Fibroblast of lung (primary cell): Measurements from ENCODE around the gene CHRNA3. TPM values are rescaled to one million over a fixed set of nuclear protein-coding genes. Genes with fewer than 3 reads are reported as not detected.

Experiments
- DNase-seq, 2 donors: peaks; one replicate each; pipeline versions ENCODE4 v3.0.0 to v3.0.0-alpha.2; 2010; ENCODE audit warnings: low read depth in 2 of 2
- H2AFZ ChIP-seq: 2 replicates; pipeline ENCODE4 v1.5.1; 2012; ENCODE audit warnings: low read length, control low read depth, inconsistent platforms
- H3K27ac ChIP-seq: 2 replicates; pipeline ENCODE4 v1.5.1; 2011; ENCODE audit warnings: low read length, control low read depth; ENCODE audit not compliant: insufficient read depth
- H3K27me3 ChIP-seq: 2 replicates; pipeline ENCODE4 v1.5.1; 2011; ENCODE audit warnings: mild to moderate bottlenecking, low read length; ENCODE audit not compliant: control insufficient read depth, insufficient read depth
- H3K36me3 ChIP-seq: 2 replicates; pipeline ENCODE4 v1.5.1; 2011; ENCODE audit warnings: low read length; ENCODE audit not compliant: control insufficient read depth, insufficient read depth
- H3K4me1 ChIP-seq: 2 replicates; pipeline ENCODE4 v1.5.1; 2011; ENCODE audit warnings: low read length; ENCODE audit not compliant: control insufficient read depth, insufficient read depth; ENCODE audit errors: extremely low read depth
- H3K4me2 ChIP-seq: 2 replicates; pipeline ENCODE4 v1.5.1; 2011; ENCODE audit warnings: low read length, control low read depth; ENCODE audit not compliant: insufficient read depth; ENCODE audit errors: extremely low read depth
- H3K4me3 ChIP-seq, 4 experiments: fragments of 200-600 bp in 1 of 4; sonication (generic) in 1 of 4; replicated peaks in 1 of 4; 2 replicates each; pipeline ENCODE4 v1.5.1; 2011 to 2016; ENCODE audit warnings: low read length in 4 of 4, low read depth in 3 of 4, mild to moderate bottlenecking in 3 of 4, control low read depth in 2 of 4, inconsistent platforms in 1 of 4, mixed read lengths in 1 of 4; ENCODE audit not compliant: insufficient read depth in 1 of 4; ENCODE audit errors: control extremely low read depth in 1 of 4
- H3K79me2 ChIP-seq: 2 replicates; pipeline ENCODE4 v1.5.1; 2012; ENCODE audit warnings: mild to moderate bottlenecking, low read length, inconsistent platforms; ENCODE audit not compliant: control insufficient read depth, insufficient read depth
- H3K9ac ChIP-seq: 2 replicates; pipeline ENCODE4 v1.5.1; 2011; ENCODE audit warnings: mild to moderate bottlenecking, low read length, control low read depth; ENCODE audit not compliant: insufficient read depth
- H3K9me3 ChIP-seq: 2 replicates; pipeline ENCODE4 v1.5.1; 2012; ENCODE audit warnings: low read depth, low read length; ENCODE audit not compliant: control insufficient read depth, insufficient read depth
- H4K20me1 ChIP-seq: 2 replicates; pipeline ENCODE4 v1.5.1; 2011; ENCODE audit warnings: low read length; ENCODE audit not compliant: control insufficient read depth, insufficient read depth; ENCODE audit errors: extremely low read depth
- EZH2 ChIP-seq: IDR thresholded peaks from 2 replicates; pipeline ENCODE4 v1.5.1; 2012; ENCODE audit warnings: low read length, control low read depth, mild to moderate bottlenecking; ENCODE audit errors: missing control alignments
- polyA plus RNA-seq, 2 donors: library from polyadenylated mRNA; depleted of rRNA in 1 of 2; stranded (reverse) in 1 of 2; unstranded in 1 of 2; fragments of >200 nt; gene quantifications; 2 replicates each; pipeline ENCODE4 v1.2.1, GENCODE V29; 2011 to 2012; ENCODE audit warnings: missing spikeins in 1 of 2
- total RNA-seq: library from RNA; depleted of rRNA; stranded (reverse); fragments of >200 nt; gene quantifications from 2 replicates; pipeline ENCODE4 v1.2.1, GENCODE V29; 2014
- TF ChIP-seq, protein P1 (sequence below), 2 donors: IDR thresholded peaks in 1 of 2; conservative IDR thresholded peaks in 1 of 2; 1 replicate in 1 of 2; 2 replicates in 1 of 2; pipeline ENCODE4 v1.5.1; 2011 to 2012; ENCODE audit warnings: low read length in 2 of 2, control low read depth in 1 of 2, inconsistent platforms in 1 of 2, low read depth in 1 of 2, mild to moderate bottlenecking in 1 of 2

The CHRNA3 gene
- total and polyA plus RNA-seq, 2 donors (not counting 1 experiment from before 2014, with no cell fraction given) = not detected

DNA sequence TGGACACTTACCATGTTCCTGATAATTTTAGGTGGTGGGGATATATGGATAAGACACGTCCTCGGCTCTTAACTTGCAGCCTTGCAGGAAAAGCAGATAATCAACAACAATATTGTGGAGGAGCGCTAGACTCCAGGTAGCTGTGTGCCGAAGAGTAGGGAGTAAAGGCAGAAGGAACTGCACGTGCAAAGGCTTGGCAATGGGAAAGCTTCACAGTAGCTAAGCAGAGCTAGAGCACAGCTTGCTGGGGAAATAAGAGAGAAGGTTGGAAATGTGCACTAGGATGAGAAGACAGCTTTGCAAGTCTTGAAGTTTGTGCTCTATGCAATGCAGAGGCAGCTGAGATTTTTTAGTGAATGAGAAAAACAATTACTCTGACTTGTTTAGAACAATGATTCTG, 68.2 kb downstream of the CHRNA3 start:
- no peaks in the 10 kb centered on the region for H3K9me3 ChIP-seq
- H3K36me3 ChIP-seq = peaks cover 7% of the 10 kb centered on the region
- no peak overlapping the region for H3K4me2 ChIP-seq
- H3K27me3 ChIP-seq = no peaks in the 10 kb centered on the region
- no peak overlapping the region for H3K4me3 ChIP-seq
- no peaks in the 10 kb centered on the region for H3K4me1 ChIP-seq
- no peak overlapping the region for H2AFZ ChIP-seq
- H4K20me1 ChIP-seq = no peaks in the 10 kb centered on the region
- no peaks in the 10 kb centered on the region for H3K79me2 ChIP-seq
- no peak for TF ChIP-seq EZH2
- TF ChIP-seq, protein P1, sequence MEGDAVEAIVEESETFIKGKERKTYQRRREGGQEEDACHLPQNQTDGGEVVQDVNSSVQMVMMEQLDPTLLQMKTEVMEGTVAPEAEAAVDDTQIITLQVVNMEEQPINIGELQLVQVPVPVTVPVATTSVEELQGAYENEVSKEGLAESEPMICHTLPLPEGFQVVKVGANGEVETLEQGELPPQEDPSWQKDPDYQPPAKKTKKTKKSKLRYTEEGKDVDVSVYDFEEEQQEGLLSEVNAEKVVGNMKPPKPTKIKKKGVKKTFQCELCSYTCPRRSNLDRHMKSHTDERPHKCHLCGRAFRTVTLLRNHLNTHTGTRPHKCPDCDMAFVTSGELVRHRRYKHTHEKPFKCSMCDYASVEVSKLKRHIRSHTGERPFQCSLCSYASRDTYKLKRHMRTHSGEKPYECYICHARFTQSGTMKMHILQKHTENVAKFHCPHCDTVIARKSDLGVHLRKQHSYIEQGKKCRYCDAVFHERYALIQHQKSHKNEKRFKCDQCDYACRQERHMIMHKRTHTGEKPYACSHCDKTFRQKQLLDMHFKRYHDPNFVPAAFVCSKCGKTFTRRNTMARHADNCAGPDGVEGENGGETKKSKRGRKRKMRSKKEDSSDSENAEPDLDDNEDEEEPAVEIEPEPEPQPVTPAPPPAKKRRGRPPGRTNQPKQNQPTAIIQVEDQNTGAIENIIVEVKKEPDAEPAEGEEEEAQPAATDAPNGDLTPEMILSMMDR (conservative IDR thresholded peaks at IDR 0.05 in 1 of 2, IDR thresholded peaks at IDR 0.05 in 1 of 2; ENCODE audit: low read depth in 1 of 2, low read length in 2 of 2) = no peak
- H3K9ac ChIP-seq = no peak overlapping the region
- H3K27ac ChIP-seq = no peak overlapping the region
- DNase-seq = no peak

DNA sequence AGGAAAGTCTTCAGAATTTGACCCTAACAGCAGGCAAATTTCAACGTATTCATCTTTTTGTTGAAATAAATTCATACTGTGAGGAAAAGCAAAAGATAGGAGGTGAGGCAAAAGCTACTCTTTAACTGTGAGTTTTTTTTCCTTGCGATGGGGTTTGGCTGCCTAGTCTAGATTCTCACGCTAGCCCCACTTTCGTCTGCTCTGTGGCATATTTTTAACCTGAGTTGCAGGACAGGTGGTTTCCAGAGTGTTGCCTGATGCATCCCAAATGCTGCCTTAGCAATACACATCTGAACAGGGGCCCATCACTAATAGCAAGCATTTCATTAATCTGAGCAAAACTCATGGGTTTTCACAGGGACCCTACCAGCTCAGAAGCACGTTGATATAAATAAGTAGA, 68.9 kb downstream of the CHRNA3 start:
- Histone ChIP-seq H3K4me3 (no peak overlapping the region), H3K9me3 (no peaks in the 10 kb centered on the region), H3K79me2 (no peaks in the 10 kb centered on the region), H2AFZ (no peak overlapping the region), H3K27me3 (no peaks in the 10 kb centered on the region), H3K4me1 (no peaks in the 10 kb centered on the region), H3K27ac (no peak overlapping the region), H3K4me2 (no peak overlapping the region), H3K36me3 (peaks cover 7% of the 10 kb centered on the region), H3K9ac (no peak overlapping the region), H4K20me1 (no peaks in the 10 kb centered on the region)
- no peak for TF ChIP-seq EZH2
- TF ChIP-seq, protein P1 (conservative IDR thresholded peaks at IDR 0.05 in 1 of 2, IDR thresholded peaks at IDR 0.05 in 1 of 2; ENCODE audit: low read depth in 1 of 2, low read length in 2 of 2) = no peak
- no peak for DNase-seq

DNA sequence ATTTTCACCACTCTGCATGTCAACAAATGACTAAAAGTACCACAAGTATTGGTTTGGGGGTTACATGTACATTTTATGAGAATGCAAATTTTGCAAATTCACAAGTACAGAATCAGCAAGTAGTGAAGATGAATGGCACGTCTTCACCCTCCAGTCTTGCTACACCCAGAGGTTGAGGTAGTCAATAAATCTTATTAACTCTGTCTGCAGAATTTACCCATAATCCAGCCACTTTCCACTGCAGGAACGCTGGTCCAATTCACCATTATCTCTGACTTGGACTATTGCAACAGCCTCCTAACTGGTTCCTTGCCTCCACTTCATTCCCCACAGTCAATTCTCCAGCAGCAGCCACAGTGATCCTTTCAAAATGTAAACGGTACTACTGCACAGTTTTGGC, 70.0 kb downstream of the CHRNA3 start:
- H4K20me1 ChIP-seq = no peaks in the 10 kb centered on the region
- no peaks in the 10 kb centered on the region for H3K9me3 ChIP-seq
- no peak for TF ChIP-seq EZH2
- TF ChIP-seq, protein P1 (conservative IDR thresholded peaks at IDR 0.05 in 1 of 2, IDR thresholded peaks at IDR 0.05 in 1 of 2; ENCODE audit: low read depth in 1 of 2, low read length in 2 of 2) = no peak
- no peaks in the 10 kb centered on the region for H3K27me3 ChIP-seq
- no peaks in the 10 kb centered on the region for H3K79me2 ChIP-seq
- H2AFZ ChIP-seq = no peak overlapping the region
- H3K4me2 ChIP-seq = no peak overlapping the region
- no peak for DNase-seq
- no peak overlapping the region for H3K4me3 ChIP-seq
- H3K9ac ChIP-seq = no peak overlapping the region
- no peaks in the 10 kb centered on the region for H3K4me1 ChIP-seq
- no peak overlapping the region for H3K27ac ChIP-seq
- H3K36me3 ChIP-seq = peaks cover 8% of the 10 kb centered on the region
